GM19455 (cell line): ENCODE results near the gene SLC26A6.

Source experiments
- ATAC-seq: cut with Tn5 transposase; IDR thresholded peaks from one replicate; pipeline ENCODE4 v1.9.1; 2021; ENCODE audit not compliant: unreplicated experiment

The SLC26A6 gene

DNA sequence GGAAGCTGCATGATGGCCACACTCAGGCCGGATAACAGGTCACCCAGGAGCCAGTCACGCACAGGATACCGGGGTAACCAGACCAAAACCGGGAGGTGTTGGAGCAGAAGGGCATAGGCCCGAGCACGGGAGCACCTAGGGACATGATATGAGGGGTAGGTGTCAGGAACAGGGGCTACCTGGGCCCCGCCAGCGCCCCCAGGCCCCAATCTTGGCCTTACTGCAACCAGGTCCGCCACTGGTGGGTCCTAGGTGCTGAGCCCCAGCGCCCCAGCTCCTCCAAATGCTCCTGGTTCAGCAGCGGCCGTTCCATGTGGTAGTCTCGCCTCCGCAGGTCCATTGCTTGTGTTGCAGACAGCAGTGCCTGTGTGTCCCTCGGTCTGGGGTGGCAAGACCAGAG is 2.0 kb downstream of the SLC26A6 start:
- ATAC-seq, result no peak

DNA sequence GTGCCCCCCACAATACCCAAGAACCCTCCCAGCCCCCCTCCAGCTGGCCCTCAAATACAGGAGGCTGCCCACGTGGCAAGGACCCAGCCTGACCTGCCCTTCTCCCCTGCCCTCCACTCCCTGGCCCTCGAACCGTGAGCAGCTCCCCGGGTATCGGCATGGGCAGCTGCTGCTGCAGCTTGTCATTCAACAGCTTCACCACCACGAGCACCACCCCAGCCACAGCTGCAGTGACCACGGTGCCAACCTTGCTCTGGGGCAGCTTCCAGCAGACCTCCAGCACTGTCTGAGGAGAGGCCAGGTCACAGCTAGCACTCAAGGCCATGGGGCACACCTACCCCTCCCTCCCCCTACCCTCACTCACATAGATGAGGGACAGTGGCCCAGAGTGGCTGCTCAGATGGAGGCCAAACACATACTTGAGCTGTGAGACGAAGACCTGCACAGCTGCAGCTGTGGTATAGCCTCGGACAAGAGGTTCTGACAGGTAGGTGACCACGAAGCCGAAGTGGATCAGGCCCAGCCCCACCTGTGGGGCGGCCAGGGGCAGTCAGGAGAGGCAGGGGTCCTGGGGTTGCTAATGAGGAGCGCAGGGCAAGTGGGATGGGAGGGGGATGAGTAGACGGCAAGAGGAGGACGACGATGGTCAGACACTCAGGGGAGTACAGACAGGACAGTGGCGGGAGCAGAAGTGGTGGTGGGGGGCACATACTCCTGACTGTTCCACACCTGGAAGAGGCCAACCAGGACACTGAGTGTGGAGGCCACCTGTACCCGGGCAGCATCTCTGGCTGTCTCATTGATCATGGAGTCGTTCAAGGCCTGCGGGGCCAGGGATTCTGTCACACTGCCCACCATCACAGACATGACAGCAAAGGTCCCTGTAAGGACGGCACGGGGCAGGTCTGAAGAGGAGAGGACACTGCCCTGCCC is 3.5 kb downstream of the SLC26A6 start:
- no peak for ATAC-seq

DNA sequence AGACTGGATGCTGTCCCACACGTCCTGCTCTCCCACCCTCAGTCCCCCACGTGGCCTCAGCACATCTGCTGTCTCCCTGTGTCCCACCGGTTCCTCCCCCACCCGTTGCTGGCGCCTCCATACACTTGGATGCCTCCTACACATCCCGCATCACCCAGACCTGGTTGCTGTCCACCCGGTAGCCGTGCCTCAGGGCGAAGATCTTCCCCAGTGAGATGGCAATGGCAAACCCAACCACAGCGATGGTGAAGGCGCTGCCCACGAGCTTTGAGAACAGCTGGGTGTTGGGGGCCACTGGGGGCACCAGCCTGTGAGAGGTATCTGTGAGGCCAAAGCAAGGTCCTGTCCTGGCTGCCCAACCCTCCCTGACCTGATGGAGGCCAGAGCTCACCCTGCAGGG is 4.4 kb downstream of the SLC26A6 start:
- ATAC-seq, result no peak

DNA sequence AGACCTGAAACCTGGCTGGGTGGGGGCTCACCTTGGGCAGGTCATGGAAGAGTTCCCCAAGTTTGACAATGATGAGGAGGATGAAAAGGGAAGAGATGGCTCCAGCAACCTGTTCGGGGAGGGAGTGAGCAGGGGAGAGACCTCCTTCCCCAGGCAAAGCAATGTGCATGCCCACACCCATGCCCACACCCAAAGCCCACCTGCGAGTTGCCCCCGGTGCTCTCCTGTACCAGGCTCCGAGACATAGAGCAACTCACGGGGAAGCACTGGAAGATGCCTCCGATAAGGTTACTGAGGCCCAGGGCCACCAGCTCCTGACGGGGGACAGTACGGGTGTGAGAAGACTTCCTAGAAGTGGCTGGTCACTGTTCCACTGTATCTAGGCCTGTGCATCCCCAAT is 4.9 kb downstream of the SLC26A6 start:
- ATAC-seq, result no peak

DNA sequence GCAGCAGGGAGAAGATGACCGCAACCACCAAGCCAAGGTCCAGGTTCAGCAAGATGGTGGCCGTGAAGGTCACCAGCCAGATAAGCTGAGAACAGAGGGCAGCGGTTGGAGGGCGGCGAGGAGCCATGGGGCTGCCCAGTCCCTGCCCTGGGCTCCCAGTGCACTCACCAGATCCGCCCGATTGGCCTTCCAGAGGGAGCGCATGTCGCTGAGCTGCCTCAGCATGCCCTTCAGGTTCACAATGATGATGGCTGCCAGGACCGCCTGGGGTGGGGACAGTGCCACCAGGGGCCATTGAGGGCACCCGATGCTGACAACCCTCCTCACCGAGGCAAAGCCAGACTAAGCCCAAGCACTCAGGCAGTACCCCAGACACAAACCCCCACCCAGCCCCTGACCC is 5.4 kb downstream of the SLC26A6 start:
- no peak for ATAC-seq

DNA sequence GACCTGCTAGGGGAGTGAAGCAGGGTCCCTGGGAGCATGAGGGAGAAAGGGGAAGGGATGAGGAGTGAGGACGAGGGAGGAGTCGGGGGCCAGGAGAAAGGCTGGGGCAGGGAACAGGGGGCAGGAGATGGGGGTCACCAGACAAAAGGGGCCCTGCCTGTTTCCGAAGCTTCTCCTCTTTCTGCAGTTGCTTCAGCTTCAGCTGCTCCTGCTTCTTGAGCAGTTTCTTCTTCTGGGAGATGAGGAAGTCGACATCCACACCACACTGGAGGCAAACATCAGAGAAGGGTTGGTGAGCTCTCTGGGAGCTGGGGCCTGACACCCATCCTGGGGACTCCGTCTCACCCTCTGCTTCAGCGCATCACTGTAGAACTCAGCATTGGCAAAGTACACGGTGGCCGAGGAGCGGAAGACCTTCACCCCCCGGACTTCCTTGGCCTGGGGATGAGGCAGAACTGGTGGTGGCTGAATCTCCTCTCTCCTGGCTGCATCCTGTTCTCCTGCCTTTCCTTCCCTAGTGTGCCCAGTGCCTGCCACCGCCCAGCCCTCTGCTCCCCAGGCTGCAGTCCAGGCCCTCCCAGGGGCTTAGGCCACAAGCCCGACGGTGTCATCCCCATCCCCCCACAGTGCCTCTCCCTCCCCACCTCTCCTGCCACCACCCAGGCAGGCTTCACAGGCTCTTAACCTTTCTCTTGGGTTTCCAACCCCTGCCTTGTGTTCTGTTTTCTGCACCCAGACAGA is 6.8 kb downstream of the SLC26A6 start:
- no peak for ATAC-seq

DNA sequence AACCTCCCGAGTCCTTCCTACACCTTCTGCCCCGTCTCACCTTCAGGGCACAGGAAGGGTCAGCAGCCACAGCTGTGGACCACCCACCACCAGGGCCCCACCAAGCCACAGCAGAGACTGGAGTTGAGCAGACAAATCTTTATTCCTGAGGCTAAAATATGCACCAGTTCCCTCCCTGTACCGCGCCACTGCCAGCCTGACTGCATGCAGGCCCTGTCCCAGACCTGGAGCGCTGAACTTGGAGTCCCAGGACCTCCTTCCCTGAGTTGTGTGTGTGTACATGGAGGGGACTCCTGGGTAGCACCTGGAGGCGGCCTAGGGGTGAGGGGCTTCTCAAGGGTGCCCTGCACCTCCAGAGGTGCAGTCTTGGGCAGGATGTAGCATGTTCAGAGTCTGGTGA is 9.7 kb downstream of the SLC26A6 start:
- no peak for ATAC-seq

DNA sequence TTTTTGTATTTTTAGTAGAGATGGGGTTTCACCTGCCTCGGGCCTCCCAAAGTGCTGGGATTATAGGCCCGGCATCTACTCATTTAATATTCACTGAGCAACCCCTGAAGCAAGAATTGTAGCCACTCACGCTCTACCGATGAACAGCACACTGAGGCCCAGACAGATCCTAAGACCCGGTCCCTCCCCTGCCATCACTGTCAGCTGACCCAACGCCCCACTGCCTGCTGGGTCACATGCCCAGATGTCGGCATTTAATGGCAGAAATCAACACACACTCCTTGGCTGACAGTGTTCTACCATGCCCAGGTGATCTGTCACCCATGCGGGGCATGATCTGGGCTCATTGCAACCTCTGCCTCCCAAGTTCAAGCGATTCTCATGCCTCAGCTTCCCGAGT is 10.5 kb downstream of the SLC26A6 start:
- ATAC-seq, result no peak

DNA sequence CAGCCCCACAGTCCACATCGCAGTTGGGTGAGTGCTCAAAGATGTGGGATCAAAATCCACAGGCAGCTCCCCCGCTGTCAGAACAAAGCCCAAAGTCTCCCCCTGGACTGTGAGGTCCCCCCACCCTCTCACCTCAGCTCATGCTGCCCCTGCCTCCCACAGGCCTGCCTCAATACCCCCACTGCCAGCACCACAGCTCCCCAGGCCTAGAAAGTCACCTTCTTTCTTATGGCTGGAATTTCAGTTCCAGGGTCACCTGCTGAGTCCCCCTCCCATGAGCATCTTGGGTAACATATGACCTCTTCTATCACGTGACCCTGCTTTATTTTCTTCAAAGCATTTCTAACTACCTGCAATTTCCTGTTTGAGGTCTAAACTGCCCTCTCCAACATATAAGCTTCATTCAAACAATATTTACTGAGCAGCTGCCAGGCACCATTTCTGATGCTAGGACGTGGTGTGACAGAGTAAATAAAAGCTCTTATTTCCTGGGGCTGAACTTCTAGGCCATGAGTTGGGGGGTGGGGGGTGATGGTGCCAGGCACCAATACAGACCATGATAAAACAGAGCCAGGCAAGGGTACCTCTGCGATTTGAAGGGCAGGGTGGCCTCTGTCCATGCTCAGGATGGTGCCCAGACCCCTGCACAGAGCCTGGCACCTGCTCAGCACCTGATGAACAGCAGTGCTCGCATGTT is 11.3 kb downstream of the SLC26A6 start:
- no peak for ATAC-seq

DNA sequence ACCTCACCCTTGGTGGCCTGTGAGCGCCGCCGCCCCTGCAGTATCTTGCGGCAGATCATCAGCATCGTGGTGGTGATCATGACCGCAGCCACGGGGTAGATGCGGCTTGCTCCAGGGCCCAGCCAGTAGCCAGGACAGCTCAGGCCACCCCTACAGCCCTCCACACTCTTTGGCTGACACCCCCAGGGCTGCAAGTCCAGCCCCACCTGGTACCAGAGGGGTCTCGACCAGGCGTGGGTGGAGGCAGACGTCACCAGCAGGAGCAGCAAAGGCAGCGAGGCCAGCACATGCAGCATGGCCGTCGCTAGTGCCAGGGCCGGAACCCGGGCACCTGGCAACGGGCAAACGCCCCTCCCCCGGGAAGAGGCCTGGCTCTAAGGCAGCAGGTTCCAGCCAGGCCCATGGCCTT is 13.8 kb downstream of the SLC26A6 start, which contains the start of gene TMEM89:
Gene TMEM89, minus strand, starts transcription at position 309 of the 409 bp plus-strand sequence. Its CDS starts 13 bp downstream, at position 296.
- ATAC-seq, result no peak

DNA sequence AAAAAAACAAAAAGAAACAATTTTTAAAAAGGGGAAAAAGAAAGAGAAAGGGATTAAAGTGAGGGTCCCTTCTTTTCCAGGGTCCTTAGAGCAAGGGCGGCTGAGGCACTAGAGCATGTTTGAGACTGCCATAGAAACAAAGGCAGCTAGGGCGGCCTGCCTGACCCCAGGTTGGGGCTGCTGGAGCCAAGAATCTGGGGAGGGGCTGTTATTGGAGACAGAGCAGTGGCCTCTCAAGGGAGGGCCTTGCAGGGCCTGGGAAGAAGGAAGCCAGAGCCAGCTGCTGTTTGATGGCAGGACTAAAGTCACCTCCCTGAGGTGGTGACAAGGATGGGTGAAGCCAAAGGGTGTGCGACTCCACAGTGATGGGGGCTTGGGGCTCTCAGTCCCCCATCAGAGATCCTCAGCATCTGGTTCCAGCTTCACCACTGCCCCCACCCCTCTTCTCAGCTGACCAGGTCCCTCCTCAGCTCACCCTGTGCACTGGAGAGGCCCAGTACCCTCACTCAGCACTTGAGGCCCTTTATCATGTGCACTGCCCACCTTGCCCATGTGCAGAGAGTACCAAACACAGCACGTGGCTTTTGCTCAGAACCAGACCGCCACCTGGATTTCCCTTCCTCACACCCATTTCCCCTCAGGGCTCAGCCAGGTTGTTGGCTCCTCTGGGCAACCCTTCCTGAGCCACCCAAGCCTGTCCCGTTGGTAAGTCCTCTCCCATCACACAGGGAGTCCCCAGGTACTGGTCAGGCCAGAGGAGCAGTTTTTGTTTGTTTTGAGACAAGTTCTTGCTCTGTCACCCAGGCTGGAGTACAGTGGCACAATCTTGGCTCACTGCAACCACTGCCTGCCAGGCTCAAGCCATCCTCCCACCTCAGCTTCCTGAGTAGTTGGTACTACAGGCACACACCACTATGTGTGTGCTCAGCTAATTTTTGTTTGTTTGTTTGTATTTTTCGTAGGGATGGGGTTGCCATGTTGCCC is 15.4 kb downstream of the SLC26A6 start:
- ATAC-seq, result no peak

DNA sequence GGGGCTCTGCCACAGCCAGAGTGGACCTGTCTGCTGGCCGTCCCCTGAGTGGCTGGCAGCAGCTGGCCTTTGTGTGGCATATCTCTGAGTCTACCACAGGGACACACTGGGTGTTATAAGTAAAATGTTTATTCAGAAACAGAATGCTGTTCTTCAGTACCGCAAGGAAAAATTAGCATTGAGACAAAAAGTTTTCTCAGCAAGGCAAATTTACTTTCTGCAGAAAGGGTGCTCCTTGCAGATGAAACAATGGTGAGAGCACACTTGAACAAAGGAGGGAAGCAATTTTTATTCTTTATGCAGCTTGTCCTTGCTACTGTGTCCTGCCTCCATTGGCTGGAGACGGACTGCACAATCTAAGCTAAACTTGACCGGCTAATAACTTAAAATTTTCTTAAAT is 17.7 kb downstream of the SLC26A6 start:
- no peak for ATAC-seq

DNA sequence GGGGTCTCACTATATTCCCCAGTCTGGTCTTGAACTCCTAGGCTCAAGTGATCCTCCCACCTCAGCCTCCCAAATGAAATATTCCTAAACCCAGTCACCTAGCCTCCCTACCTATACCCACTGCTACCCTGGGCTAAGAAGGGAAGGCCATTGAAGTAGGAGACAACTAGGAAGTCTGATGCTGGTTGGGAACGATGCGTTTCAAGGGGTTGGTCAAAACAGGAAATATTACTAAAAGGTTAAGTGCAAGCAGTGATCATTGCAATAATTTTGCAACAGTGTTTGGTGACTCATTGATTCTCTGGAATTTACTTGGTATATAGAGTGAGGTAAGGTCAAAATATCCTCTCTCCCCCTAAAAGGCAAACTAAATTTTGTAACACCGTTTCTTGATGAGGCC is 21.2 kb downstream of the SLC26A6 start:
- ATAC-seq, result no peak

DNA sequence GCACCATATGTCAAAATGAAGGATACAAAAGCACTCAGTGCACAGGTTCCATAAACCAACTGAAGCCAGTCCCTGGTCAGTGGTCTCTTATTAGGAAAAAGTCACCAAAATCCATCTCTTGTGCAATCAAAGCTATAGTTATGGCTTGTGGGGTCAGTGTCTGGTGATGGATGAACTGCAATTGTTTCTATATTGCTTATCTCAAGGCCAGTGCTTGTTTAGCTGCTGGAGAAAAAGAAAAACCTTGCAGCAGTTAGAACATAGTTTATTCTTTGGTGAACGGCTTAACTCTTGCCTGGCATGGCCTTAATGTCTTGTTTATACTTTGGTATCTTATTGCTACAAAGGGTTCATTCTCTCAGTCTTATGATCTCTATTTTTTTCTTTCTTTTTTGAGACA is 23.0 kb downstream of the SLC26A6 start:
- no peak for ATAC-seq

DNA sequence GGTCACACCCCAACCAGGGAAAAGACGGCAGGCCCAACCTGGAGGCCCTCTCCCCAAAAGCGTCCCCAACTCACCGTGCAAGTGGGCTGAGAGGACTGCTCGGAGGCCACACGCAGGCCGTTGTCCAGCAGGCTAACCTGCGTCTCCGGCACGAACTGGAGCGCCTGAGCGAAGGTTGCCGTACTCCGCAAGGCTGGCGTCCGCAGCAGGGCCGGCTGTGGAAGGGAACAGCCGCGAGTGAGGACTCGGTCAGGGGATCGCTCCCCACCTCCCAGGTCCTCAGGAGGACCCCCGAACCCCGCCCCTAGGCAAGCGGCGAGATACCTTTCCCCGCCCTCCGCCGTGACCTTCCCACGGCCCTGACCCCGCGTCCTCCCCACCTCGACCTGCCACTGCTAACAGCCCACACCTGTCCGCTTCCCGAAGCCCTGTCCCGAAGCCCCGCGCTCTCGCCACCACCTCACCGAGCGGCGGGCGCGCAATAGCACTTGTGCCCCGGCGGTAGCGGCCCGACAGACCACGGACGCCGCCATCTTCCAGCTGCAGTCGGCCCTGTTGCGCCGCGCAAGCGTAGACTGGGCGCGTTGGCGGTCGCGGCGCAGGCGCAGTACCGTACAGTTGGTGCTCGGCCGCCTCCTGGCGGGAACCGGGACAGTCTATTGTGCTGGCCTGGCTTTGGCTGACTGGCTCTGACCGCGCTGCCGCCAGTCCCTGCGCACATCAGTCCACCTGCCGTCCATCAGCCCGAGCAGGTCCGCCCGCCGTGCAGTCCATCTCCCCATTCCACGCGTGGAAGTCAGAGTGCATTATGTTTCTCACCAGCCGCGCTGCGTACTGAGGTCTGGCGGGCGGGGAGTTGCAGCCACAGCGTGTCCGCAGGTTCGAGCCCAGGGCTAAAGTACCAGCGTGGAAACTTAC is 25.9 kb downstream of the SLC26A6 start, which contains the start of gene UQCRC1:
Gene UQCRC1, minus strand, starts transcription at position 559 of the 918 bp plus-strand sequence. Its CDS starts 26 bp downstream, at position 533.
- peak; percentile 92 for ATAC-seq

DNA sequence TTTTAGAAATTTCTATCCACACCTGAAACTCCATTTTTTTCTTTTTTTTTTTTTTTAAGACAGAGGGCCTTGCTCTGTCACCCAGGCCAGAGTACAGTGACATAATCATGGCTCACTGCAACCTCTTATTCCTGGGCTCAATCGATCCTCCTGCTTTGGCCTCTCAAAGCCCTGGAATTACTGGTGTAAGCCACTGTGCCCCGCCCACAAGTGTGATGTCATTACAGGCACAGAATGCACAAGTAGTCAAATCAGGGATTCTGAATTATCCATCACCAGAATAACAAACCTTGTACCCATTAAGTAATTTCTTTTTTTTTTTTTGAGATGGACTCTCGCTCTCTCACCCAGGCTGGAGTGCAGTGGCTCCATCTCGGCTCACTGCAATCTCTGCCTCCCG is 27.7 kb downstream of the SLC26A6 start:
- no peak for ATAC-seq

DNA sequence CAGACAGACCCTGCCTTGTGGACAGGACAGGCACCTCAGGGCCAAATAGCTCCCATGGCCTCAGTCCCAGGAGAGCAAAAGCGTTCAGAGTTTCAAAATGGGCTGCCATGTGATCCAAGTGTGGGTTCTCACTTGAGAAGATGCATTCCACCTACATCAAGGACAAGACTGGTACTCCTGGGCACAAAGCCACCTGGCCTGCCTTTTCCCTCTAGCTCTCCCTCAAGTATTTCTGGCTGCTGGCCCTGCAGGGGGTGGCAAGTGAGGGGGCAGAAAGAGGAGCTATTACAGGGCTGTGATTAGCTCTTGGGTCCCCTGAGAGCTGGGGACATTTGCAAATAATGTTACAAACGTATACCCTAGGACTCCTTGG is 33.7 kb downstream of the SLC26A6 start:
- ATAC-seq, result no peak

DNA sequence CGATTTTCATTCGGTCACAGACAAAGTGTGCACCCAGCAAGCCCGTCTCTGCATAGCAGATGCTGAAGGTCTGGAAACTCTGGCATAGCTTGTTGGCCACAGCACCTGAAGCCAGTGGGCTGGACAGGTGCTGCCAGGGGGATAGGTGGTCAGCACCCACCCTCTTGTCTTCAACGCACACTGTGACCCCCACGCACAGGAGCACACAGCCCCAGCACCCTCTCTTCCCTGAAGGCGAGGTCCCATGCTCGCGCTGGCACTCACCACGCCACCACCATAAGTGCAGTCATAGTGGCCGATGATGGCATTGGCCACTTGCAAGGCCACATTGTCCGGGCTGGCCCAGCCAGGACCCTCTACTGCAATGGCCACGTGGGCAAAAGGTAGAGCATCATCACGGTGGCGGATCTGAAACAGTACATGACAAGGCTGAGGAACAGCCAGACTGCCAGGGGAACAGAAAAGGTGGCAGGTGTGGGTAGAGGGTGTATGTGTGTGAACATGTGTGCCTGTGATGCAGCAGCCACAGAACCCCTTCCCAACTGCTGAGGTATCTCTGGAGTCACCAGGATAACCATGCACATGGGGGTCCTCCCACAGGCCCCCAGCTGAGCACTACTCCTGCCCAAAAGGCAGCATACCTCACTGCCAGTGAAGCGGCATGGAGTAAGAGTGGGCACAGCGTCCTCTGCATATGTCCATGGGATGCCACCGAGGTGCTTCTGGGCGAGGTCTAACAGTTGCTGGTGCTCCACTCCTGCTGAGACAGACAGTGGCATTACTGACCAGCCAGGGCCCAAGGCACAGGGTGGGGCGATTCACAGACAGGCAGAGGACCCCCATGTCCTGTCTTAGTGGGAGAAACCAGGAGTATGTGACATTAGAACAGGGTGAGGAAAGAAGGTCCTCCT is 34.3 kb downstream of the SLC26A6 start:
- no peak for ATAC-seq
